GM15510 (cell line): ENCODE data around the gene WSCD2.

ENCODE experiments used
- POLR2A ChIP-seq: IDR thresholded peaks from 3 replicates; pipeline ENCODE4 v1.6.1; 2011; ENCODE audit warnings: borderline replicate concordance; ENCODE audit not compliant: insufficient read length; ENCODE audit errors: extremely low read depth

The WSCD2 gene

GRCh38 chr12:108148521-108149074 is 19.5 kb downstream of the WSCD2 start:
- no peak for TF ChIP-seq POLR2A

GRCh38 chr12:108150436-108150835 is 21.3 kb downstream of the WSCD2 start:
- no peak for TF ChIP-seq POLR2A

GRCh38 chr12:108151533-108152169 is 22.6 kb downstream of the WSCD2 start:
- TF ChIP-seq POLR2A: no peak

DNA sequence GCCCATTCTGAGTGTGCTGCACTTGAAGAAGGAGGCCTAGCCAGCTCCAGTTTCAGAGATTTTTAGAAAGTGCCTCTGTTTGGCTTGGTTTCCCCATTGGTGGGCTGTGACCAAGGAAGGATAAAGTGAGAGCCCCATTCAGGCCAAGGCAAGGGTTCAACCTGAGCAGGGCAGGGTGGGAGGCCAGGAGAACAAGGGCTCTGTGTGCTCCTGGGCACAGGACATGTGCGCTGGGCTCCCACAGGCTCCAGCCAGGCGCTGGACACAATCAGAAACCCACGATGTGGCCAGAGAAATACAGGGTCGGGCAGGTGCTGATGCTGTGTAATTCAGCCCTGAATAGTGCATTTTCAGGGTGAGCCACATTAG is 23.1 kb downstream of the WSCD2 start:
- no peak for TF ChIP-seq POLR2A

DNA sequence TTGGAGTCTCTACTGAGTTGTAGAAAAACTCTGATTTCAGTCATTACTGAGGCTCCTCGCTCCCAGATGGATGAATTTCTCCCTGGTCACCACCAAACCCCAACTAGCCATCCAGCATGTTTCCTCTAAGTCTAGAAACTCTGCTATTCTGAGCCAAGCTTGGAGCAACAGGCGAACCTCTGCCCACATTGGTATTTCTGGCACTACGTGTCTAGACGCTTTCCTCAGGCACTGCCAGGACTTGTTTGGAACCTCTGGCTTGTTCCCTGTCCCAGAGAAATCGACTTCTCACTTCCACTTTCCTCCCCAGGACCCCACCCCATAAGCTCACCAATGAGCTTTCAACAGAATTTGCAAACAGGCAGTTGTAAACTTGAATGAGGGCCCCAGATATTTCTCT is 27.6 kb downstream of the WSCD2 start:
- TF ChIP-seq POLR2A: no peak

DNA sequence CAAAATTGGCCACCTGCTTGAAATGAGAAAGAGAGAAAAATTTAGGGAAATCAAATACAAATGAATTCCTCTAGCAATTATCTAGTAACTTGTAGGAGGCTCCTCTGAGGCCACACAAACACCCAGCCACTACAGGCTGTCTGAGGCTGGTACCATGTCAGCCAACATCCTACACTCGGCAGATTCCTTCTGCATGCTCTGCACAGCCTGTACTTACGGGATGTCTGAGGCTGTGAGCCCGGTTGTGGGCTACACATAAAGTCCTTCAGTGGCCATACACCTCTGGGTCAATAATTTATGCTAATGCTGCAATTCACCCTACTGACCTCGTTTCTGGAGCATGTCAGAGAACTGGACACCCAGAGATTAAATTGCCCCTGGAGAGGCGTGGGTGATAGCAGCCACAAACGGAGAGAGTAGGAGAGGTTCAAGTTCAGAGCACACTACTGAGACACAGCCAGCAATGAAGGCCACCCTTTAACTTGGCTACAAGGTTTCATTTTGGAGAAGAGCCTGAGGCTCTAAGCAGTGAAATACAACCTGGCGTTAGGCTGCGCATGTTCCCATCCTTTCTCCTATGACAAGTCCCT is 28.9 kb downstream of the WSCD2 start:
- TF ChIP-seq POLR2A: no peak

GRCh38 chr12:108162207-108162606 is 33.1 kb downstream of the WSCD2 start:
- TF ChIP-seq POLR2A: no peak

- no peak for TF ChIP-seq POLR2A
These were observed 37.4 kb downstream of the WSCD2 start for GRCh38 chr12:108166505-108166904.

DNA sequence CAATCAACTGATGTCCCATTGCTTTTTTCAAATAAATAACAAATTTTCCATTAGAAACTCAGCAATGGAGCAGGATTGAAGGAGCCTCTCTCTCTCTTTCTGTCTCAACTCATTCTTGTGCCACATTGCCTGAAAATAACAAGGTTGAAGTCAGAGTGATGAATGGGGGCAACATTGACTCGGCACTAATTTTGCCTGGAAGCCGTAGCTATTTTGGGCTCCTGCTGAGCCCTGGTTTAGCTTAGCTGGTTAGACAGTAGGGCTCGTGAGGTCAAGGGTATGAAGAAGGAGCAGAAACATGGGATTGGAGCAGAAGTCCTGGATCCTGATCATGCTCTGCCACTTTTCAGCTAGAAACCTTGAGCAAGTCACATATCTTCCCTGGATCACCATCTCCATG is 38.9 kb downstream of the WSCD2 start:
- no peak for TF ChIP-seq POLR2A

GRCh38 chr12:108169708-108170107 is 40.6 kb downstream of the WSCD2 start:
- no peak for TF ChIP-seq POLR2A

DNA sequence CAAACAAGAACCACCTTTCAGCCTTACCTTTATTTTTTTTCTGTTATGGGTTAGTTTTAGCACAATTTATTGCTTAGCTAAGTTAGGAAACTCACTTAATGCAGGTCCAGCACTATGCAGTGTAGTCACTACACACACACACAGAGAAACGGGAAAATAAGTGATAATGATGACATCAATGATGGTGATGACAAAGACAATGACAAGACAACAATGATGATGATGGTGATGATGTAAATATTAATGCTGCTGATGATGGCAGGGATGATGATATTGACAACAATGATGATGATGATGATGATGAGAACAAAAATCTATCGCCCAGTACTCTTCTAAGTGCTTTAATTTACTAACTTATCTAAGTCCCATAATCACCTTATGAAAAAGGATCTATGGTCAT is 41.1 kb downstream of the WSCD2 start:
- no peak for TF ChIP-seq POLR2A

DNA sequence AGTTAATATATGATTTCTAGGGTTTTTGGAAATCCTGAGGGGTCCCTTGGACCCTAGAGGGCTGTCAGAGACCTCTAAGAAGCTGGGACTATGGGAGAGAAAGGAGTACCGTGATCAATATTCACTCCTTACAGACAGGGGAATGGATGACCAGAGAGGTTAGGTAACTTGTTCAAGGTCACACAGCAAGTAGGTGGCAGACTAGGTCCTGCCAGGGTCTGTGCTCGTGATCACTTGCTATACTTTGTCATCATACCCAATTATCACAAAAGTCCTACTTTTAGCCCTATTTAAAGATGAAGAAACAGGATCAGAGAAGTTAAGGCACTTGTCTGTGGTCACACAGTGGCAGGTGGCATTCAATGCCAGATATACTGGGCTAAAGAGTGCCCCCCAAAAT is 42.9 kb downstream of the WSCD2 start:
- TF ChIP-seq POLR2A: no peak

- no peak for TF ChIP-seq POLR2A
These were observed 44.1 kb downstream of the WSCD2 start for GRCh38 chr12:108173160-108173559.

- no peak for TF ChIP-seq POLR2A
These were observed 44.8 kb downstream of the WSCD2 start for GRCh38 chr12:108173892-108174291.

GRCh38 chr12:108174641-108175040 is 45.6 kb downstream of the WSCD2 start:
- TF ChIP-seq POLR2A: no peak

DNA sequence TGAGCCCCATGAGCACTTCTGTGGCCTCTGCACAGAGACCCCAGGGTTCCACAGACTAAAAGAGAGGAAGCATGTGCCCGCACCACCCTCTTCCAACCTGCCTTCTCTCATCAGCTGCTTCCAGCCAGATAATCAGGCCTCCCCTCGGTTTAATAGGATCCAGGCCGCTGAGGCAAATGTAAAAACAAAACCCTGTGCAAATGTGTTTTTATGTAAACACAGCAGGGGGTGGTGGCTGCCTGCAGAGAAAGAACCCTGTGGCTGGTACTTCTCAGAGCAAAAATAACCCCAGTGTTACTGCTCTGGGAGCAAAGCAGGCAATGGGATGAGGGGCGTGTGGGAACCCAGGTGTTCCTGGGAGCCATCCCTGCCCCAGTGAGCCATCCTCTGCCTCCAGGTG is 46.2 kb downstream of the WSCD2 start:
- no peak for TF ChIP-seq POLR2A

DNA sequence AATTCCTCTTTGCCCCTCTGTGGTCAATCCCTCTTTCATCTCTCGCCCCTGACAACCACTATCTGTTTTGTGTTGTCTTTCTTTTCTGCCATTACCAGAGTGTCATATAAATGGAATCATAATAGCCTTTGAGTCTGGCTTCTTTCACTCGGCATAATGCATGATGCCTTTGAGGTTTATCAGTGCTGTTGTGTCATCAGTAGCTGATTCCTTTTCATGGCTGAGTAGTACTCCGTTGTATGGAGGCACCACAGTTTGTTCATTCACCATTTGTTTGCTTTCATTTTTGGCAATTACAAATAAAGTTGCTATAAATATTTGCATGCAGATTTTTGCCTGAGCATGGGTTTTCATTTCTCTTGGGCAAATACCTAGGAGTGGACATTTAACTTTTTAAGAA is 47.2 kb downstream of the WSCD2 start:
- TF ChIP-seq POLR2A: no peak

- TF ChIP-seq POLR2A: no peak
These were observed 48.0 kb downstream of the WSCD2 start for GRCh38 chr12:108177131-108177530.

DNA sequence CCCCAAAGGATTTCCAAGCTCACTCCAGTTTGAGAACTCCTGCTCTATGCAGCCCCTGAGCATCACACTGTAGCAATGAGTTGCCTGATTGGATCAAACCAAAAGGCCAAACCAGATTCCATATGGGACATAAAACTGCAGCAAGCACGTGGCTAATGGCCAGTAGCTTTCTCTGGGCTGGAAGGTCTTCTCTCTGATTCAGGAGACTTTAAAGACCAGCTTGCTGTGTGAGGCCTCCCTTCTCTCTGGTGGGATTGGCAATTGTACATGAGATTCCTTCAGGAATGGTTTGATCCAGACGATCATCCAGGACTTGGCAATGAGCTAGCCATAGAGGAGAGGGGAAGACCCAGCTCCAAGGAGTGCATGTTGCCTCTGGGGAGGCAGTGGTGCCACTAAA is 50.2 kb downstream of the WSCD2 start:
- TF ChIP-seq POLR2A: no peak
